Stimulated activated CD8-positive, alpha-beta memory T cell treated with anti-CD3 and anti-CD28 coated beads, Interleukin-7, amount 100 ng/mL, for 4 hours (primary cell): ENCODE results near the gene IMMP2L.
"Not testable (repeated sequence)": the region's sequence is repeated elsewhere in the genome, so short reads cannot be mapped to it uniquely, and the experiment has no call there.

Experiments used
- DNase-seq, 2 donors: peaks; one replicate each; pipeline ENCODE4 v3.0.0-alpha.2; 2020; ENCODE audit warnings: low read depth in 2 of 2

Gene IMMP2L

GRCh38 chr7:111561904-111562732, at the start of gene IMMP2L:
Gene IMMP2L (minus strand): TSS chr7:111562492.
- peak; percentile 70 to 86 for DNase-seq

- not testable (repeated sequence) for DNase-seq
These were observed 47.4 kb upstream of the IMMP2L start for GRCh38 chr7:111609483-111610254.

GRCh38 chr7:111607621-111608020, 45.3 kb upstream of the IMMP2L start:
- no peak for DNase-seq

- no peak for DNase-seq
These were observed 43.0 kb upstream of the IMMP2L start for GRCh38 chr7:111605246-111605645.

- no peak for DNase-seq
These were observed 37.8 kb upstream of the IMMP2L start for GRCh38 chr7:111600091-111600490.

- DNase-seq, result no peak
These were observed 33.5 kb upstream of the IMMP2L start for GRCh38 chr7:111595780-111596179.

- no peak for DNase-seq
These were observed 32.3 kb upstream of the IMMP2L start for GRCh38 chr7:111594602-111595001.

GRCh38 chr7:111593343-111593742, 31.1 kb upstream of the IMMP2L start:
- DNase-seq, result no peak

GRCh38 chr7:111588065-111588433, 25.8 kb upstream of the IMMP2L start:
- DNase-seq, result no peak

- no peak for DNase-seq
These were observed 25.2 kb upstream of the IMMP2L start for GRCh38 chr7:111587410-111588064.

- no peak for DNase-seq
These were observed 24.6 kb upstream of the IMMP2L start for GRCh38 chr7:111586711-111587409.

- not testable (repeated sequence) for DNase-seq
These were observed 19.6 kb upstream of the IMMP2L start for GRCh38 chr7:111581784-111582488.

- DNase-seq, result not testable (repeated sequence)
These were observed 18.9 kb upstream of the IMMP2L start for GRCh38 chr7:111581207-111581606.

GRCh38 chr7:111578754-111579153, 16.5 kb upstream of the IMMP2L start:
- DNase-seq, result no peak

GRCh38 chr7:111571720-111572119, 9.4 kb upstream of the IMMP2L start:
- DNase-seq, result no peak

GRCh38 chr7:111568870-111569462, 6.7 kb upstream of the IMMP2L start:
- no peak for DNase-seq

- no peak for DNase-seq
These were observed 6.1 kb upstream of the IMMP2L start for GRCh38 chr7:111568419-111568818.

GRCh38 chr7:111564078-111564477, 1.8 kb upstream of the IMMP2L start:
- no peak for DNase-seq

- DNase-seq, result no peak
These were observed 713 bp downstream of the IMMP2L start for GRCh38 chr7:111561654-111561903.

- no peak for DNase-seq
These were observed 1.3 kb downstream of the IMMP2L start for GRCh38 chr7:111560773-111561653.
